K562 (cell line): ENCODE measurements around the gene TARBP2. TPM values are rescaled to one million over a fixed set of nuclear protein-coding genes. Genes with fewer than 3 reads are reported as not detected.

Source experiments
- BRD9 ChIP-seq: fragments of 450-650 bp; IDR thresholded peaks from 2 replicates; pipeline ENCODE4 v1.6.1; 2018; ENCODE audit warnings: low read depth; ENCODE audit not compliant: partially characterized antibody
- COPS2 ChIP-seq: fragments of 450-650 bp; conservative IDR thresholded peaks from 2 replicates; pipeline ENCODE4 v1.6.1; 2016; ENCODE audit warnings: mild to moderate bottlenecking, moderate library complexity
- CREB5 ChIP-seq: fragments of 250-450 bp; sonication (Bioruptor Pico); IDR thresholded peaks from 2 replicates; pipeline ENCODE4 v1.5.0; 2020; ENCODE audit warnings: mild to moderate bottlenecking
- ETV1 ChIP-seq: fragments of 450-650 bp; conservative IDR thresholded peaks from 2 replicates; pipeline ENCODE4 v1.6.1; 2016; ENCODE audit warnings: missing genetic modification characterization, control low read depth, low read depth, missing compliant biosample characterization
- FOXJ2 ChIP-seq: fragments of 200-800 bp; sonication (Bioruptor generic); IDR thresholded peaks from 2 replicates; pipeline ENCODE4 v1.6.1; 2016; ENCODE audit warnings: missing genetic modification characterization, missing compliant biosample characterization
- HDAC1 ChIP-seq, 2 experiments: fragments of 450-650 bp; IDR thresholded peaks; 2 replicates each; pipeline ENCODE4 v1.6.1; 2016 to 2017; ENCODE audit warnings: inconsistent platforms in 1 of 2, mild to moderate bottlenecking in 1 of 2, moderate library complexity in 1 of 2
- SIX5 ChIP-seq, 2 experiments: IDR thresholded peaks; 2 replicates each; pipeline ENCODE4 v1.6.1; 2011; ENCODE audit warnings: low read length in 2 of 2, borderline replicate concordance in 1 of 2, low read depth in 1 of 2, mild to moderate bottlenecking in 1 of 2, moderate library complexity in 1 of 2; ENCODE audit not compliant: insufficient read depth in 1 of 2
- SNRNP70 ChIP-seq: fragments of 200-400 bp; formaldehyde crosslinking; optimal IDR thresholded peaks from 2 replicates; pipeline ENCODE3; 2017; ENCODE audit warnings: low read depth, low read length
- TEAD2 ChIP-seq: fragments of 450-650 bp; IDR thresholded peaks from 2 replicates; pipeline ENCODE4 v1.6.1; 2016; ENCODE audit warnings: missing genetic modification characterization, control low read depth, missing compliant biosample characterization
- THAP7 ChIP-seq: fragments of 250-450 bp; sonication (Bioruptor Pico); IDR thresholded peaks from 2 replicates; pipeline ENCODE4 v1.5.0; 2021
- TRIM28 ChIP-seq: fragments of 450-650 bp; IDR thresholded peaks from 2 replicates; pipeline ENCODE4 v1.6.1; 2017
- USF1 ChIP-seq: sonication (generic); formaldehyde crosslinking; IDR thresholded peaks from 2 replicates; pipeline ENCODE4 v1.9.0; 2022; ENCODE audit warnings: mild to moderate bottlenecking, missing genetic modification reagents
- XRCC3 ChIP-seq: fragments of 450-650 bp; IDR thresholded peaks from 2 replicates; pipeline ENCODE4 v1.6.1; 2017; ENCODE audit warnings: mild to moderate bottlenecking, moderate library complexity
- ZEB2 ChIP-seq: fragments of 450-650 bp; IDR thresholded peaks from 2 replicates; pipeline ENCODE4 v1.6.1; 2016
- ZFX ChIP-seq: sonication (generic); formaldehyde crosslinking; IDR thresholded peaks from 2 replicates; pipeline ENCODE4 v1.8.0; 2022; ENCODE audit warnings: mild to moderate bottlenecking, missing genetic modification reagents, moderate library complexity
- ZNF239 ChIP-seq: fragments of 250-450 bp; sonication (Bioruptor Pico); IDR thresholded peaks from 2 replicates; pipeline ENCODE4 v1.4.0; 2020; ENCODE audit warnings: mild to moderate bottlenecking
- ZNF511 ChIP-seq: sonication (generic); formaldehyde crosslinking; IDR thresholded peaks from 2 replicates; pipeline ENCODE4 v1.8.0; 2022; ENCODE audit warnings: mild to moderate bottlenecking, missing genetic modification reagents
- polyA plus RNA-seq, 8 experiments: library from polyadenylated mRNA; depleted of rRNA in 4 of 8; stranded (reverse) in 5 of 8; unstranded in 3 of 8; fragments of >200 nt; fragmentation: Nextera tagmentation in 2 of 8; fragmentation: Illumina TruSeq in 1 of 8; extraction: Ambion mirVana in 2 of 8; extraction: Trizol in 1 of 8; gene quantifications; 2 replicates each; pipeline versions ENCODE4 v1.2.1 to v1.2.3, GENCODE V29; 2011 to 2014; ENCODE audit warnings: inconsistent platforms in 1 of 8, missing spikeins in 1 of 8
- total RNA-seq, 7 experiments: library from RNA; depleted of rRNA in 6 of 7; stranded (reverse); fragments of >200 nt in 6 of 7; fragmentation: Illumina TruSeq in 2 of 7; extraction: Trizol in 2 of 7; gene quantifications; 2 replicates each; pipeline versions ENCODE4 v1.2.1 to v1.2.3, GENCODE V29; 2011 to 2021; ENCODE audit warnings: low replicate concordance in 1 of 7
- TF ChIP-seq, protein P1 (sequence below): fragments of 250-450 bp; sonication (Bioruptor Pico); IDR thresholded peaks from 2 replicates; pipeline ENCODE4 v1.4.0; 2020
- TF ChIP-seq, protein P2 (sequence below): fragments of 250-450 bp; sonication (Bioruptor Pico); IDR thresholded peaks from 2 replicates; pipeline ENCODE4 v1.8.0; 2021; ENCODE audit warnings: moderate library complexity, mild to moderate bottlenecking, inconsistent platforms

TARBP2 gene
- total and polyA plus RNA-seq, 9 of the 15 experiments (the other 6 are each of a cell fraction or from before 2014, with no cell fraction given), result 5.6 to 69.0 (median 44.6) TPM

GRCh38 chr12:53500776-53501614 is at the start of gene TARBP2 (continued):
- TF ChIP-seq ZFX (CRISPR knock-in tag) (peak; percentile 99), ZEB2 (no peak), ZNF511 (CRISPR knock-in tag) (peak; percentile 73), BRD9 (no peak), SIX5 (IDR thresholded peaks at IDR 0.05; ENCODE audit: borderline replicate concordance in 1 of 2, insufficient read depth in 1 of 2, low read depth in 1 of 2, low read length in 2 of 2) (peak; percentile 72 to 81), XRCC3 (no peak), ZNF239 (CRISPR knock-in tag) (peak; percentile 49), USF1 (CRISPR knock-in tag) (no peak; the same call in 1 of the 2 replicates), COPS2 (no peak), THAP7 (no peak), HDAC1 (IDR thresholded peaks at IDR 0.05) (peak in 1 of 2 experiments; percentile 89; a peak in 1 of 4 replicates), ETV1 (no peak), SNRNP70 (no peak), FOXJ2 (peak; percentile 46; the same call in 1 of the 2 replicates), TEAD2 (no peak), CREB5 (no peak), TRIM28 (peak; percentile 37; the same call in 1 of the 2 replicates)
- TF ChIP-seq, protein P1, sequence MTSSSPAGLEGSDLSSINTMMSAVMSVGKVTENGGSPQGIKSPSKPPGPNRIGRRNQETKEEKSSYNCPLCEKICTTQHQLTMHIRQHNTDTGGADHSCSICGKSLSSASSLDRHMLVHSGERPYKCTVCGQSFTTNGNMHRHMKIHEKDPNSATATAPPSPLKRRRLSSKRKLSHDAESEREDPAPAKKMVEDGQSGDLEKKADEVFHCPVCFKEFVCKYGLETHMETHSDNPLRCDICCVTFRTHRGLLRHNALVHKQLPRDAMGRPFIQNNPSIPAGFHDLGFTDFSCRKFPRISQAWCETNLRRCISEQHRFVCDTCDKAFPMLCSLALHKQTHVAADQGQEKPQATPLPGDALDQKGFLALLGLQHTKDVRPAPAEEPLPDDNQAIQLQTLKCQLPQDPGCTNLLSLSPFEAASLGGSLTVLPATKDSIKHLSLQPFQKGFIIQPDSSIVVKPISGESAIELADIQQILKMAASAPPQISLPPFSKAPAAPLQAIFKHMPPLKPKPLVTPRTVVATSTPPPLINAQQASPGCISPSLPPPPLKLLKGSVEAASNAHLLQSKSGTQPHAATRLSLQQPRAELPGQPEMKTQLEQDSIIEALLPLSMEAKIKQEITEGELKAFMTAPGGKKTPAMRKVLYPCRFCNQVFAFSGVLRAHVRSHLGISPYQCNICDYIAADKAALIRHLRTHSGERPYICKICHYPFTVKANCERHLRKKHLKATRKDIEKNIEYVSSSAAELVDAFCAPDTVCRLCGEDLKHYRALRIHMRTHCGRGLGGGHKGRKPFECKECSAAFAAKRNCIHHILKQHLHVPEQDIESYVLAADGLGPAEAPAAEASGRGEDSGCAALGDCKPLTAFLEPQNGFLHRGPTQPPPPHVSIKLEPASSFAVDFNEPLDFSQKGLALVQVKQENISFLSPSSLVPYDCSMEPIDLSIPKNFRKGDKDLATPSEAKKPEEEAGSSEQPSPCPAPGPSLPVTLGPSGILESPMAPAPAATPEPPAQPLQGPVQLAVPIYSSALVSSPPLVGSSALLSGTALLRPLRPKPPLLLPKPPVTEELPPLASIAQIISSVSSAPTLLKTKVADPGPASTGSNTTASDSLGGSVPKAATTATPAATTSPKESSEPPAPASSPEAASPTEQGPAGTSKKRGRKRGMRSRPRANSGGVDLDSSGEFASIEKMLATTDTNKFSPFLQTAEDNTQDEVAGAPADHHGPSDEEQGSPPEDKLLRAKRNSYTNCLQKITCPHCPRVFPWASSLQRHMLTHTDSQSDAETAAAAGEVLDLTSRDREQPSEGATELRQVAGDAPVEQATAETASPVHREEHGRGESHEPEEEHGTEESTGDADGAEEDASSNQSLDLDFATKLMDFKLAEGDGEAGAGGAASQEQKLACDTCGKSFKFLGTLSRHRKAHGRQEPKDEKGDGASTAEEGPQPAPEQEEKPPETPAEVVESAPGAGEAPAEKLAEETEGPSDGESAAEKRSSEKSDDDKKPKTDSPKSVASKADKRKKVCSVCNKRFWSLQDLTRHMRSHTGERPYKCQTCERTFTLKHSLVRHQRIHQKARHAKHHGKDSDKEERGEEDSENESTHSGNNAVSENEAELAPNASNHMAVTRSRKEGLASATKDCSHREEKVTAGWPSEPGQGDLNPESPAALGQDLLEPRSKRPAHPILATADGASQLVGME (CRISPR knock-in tag), result peak; percentile 97
- TF ChIP-seq, protein P2, sequence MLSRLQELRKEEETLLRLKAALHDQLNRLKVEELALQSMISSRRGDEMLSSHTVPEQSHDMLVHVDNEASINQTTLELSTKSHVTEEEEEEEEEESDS (CRISPR knock-in tag), result no peak
